SH-SY5Y (cell line): Measurements from ENCODE around the gene NEUROG2.

Experiments
- GATA2 ChIP-seq: IDR thresholded peaks from 2 replicates; pipeline ENCODE4 v1.6.1; 2011; ENCODE audit warnings: mild to moderate bottlenecking, low read depth, low read length
- GATA3 ChIP-seq: IDR thresholded peaks from 2 replicates; pipeline ENCODE4 v1.6.1; 2011; ENCODE audit warnings: low read depth, mild to moderate bottlenecking, low read length, moderate library complexity

Gene NEUROG2

GRCh38 chr4:112515198-112516065, 548 bp downstream of the NEUROG2 start:
- TF ChIP-seq GATA3 (no peak), GATA2 (no peak)

GRCh38 chr4:112514647-112515197, 1.3 kb downstream of the NEUROG2 start:
- no peak for TF ChIP-seq GATA3
- no peak for TF ChIP-seq GATA2

- TF ChIP-seq GATA2 = no peak
- TF ChIP-seq GATA3 = no peak
Measured at GRCh38 chr4:112513971-112514646, 1.9 kb downstream of the NEUROG2 start.

- TF ChIP-seq GATA3 (no peak), GATA2 (no peak)
Measured at GRCh38 chr4:112511803-112512118, 4.2 kb downstream of the NEUROG2 start.

GRCh38 chr4:112511093-112511802, 4.7 kb downstream of the NEUROG2 start:
- TF ChIP-seq GATA2 (no peak), GATA3 (no peak)

GRCh38 chr4:112510291-112511092, 5.5 kb downstream of the NEUROG2 start:
- TF ChIP-seq GATA2 (peak; percentile 75), GATA3 (no peak)

- TF ChIP-seq GATA2 (no peak), GATA3 (no peak)
Measured at GRCh38 chr4:112509243-112510141, 6.5 kb downstream of the NEUROG2 start.

GRCh38 chr4:112508356-112508755, 7.6 kb downstream of the NEUROG2 start:
- TF ChIP-seq GATA2 = no peak
- TF ChIP-seq GATA3 = no peak

- TF ChIP-seq GATA3 (no peak), GATA2 (no peak)
Measured at GRCh38 chr4:112504807-112505206, 11.2 kb downstream of the NEUROG2 start.

GRCh38 chr4:112502871-112503270, 13.1 kb downstream of the NEUROG2 start:
- no peak for TF ChIP-seq GATA3

GRCh38 chr4:112492321-112492720, 23.7 kb downstream of the NEUROG2 start:
- TF ChIP-seq GATA3 (no peak), GATA2 (no peak)

- TF ChIP-seq GATA3 (no peak), GATA2 (no peak)
Measured at GRCh38 chr4:112485930-112486329, 30.1 kb downstream of the NEUROG2 start.

- TF ChIP-seq GATA3 = no peak
- TF ChIP-seq GATA2 = no peak
Measured at GRCh38 chr4:112473985-112474384, 42.0 kb downstream of the NEUROG2 start.

GRCh38 chr4:112472318-112472717, 43.7 kb downstream of the NEUROG2 start:
- TF ChIP-seq GATA2 (no peak), GATA3 (no peak)
